IMR-90 (cell line): ENCODE measurements around the gene METTL8. TPM values are rescaled to one million over a fixed set of nuclear protein-coding genes. Genes with fewer than 3 reads are reported as not detected.

ENCODE experiments used
- ATAC-seq: fragments of 200-7000 bp; cut with Tn5 transposase; 2 replicates; pipeline ENCODE4 v1.9.1; 2020; ENCODE audit warnings: low read depth, mild to moderate bottlenecking, moderate library complexity
- BruUV-seq: library from RNA; stranded (reverse); fragments of 400-500 nt; replicated peaks from 2 replicates; lab custom pipeline; 2021; lab: Mats Ljungman, UMichigan
- CTCF ChIA-PET: fragments of 300-600 bp; formaldehyde crosslinking; extraction: SDS; loops from one replicate; lab custom pipeline; 2021; ENCODE audit warnings: antibody characterized with exemption; lab: Yijun Ruan, JAX
- POLR2A ChIA-PET: fragments of 300-600 bp; sonication (Branson Sonifier 250); formaldehyde crosslinking; loops from one replicate; lab custom pipeline; 2022; ENCODE audit warnings: antibody characterized with exemption; ENCODE audit not compliant: unreplicated experiment; lab: Charles Lee
- DNase-seq: peaks from one replicate; pipeline ENCODE4 v3.0.0; 2013
- H2AFZ ChIP-seq: replicated peaks from 2 replicates; pipeline ENCODE3; 2013; ENCODE audit warnings: low read length, mild to moderate bottlenecking; ENCODE audit not compliant: poor library complexity
- H2AK5ac ChIP-seq: 2 replicates; pipeline ENCODE4 v1.6.1; 2013; ENCODE audit warnings: low read depth, low read length, inconsistent platforms
- H2AK9ac ChIP-seq: replicated peaks from 2 replicates; pipeline ENCODE3; 2013; ENCODE audit warnings: mild to moderate bottlenecking, low read depth, low read length, moderate library complexity; ENCODE audit not compliant: poor library complexity
- H2BK120ac ChIP-seq: 2 replicates; pipeline ENCODE4 v1.6.1; 2013; ENCODE audit warnings: low read depth, low read length, inconsistent platforms
- H2BK15ac ChIP-seq: 3 replicates; pipeline ENCODE4 v1.6.1; 2013; ENCODE audit warnings: low read depth, low read length, inconsistent platforms
- H2BK20ac ChIP-seq: 2 replicates; pipeline ENCODE4 v1.6.1; 2013; ENCODE audit warnings: low read depth, mild to moderate bottlenecking, inconsistent platforms, low read length, moderate library complexity
- H2BK5ac ChIP-seq: 2 replicates; pipeline ENCODE4 v1.6.1; 2013; ENCODE audit warnings: mild to moderate bottlenecking, low read depth, low read length, inconsistent platforms; ENCODE audit not compliant: poor library complexity, severe bottlenecking
- H3K14ac ChIP-seq: replicated peaks from 2 replicates; pipeline ENCODE4 v1.6.1; 2013; ENCODE audit warnings: low read depth, low read length, inconsistent platforms
- H3K18ac ChIP-seq: 2 replicates; pipeline ENCODE4 v1.6.1; 2013; ENCODE audit warnings: low read depth, low read length, control low read depth
- H3K23ac ChIP-seq: 2 replicates; pipeline ENCODE4 v1.6.1; 2013; ENCODE audit warnings: low read depth, low read length, inconsistent platforms
- H3K27ac ChIP-seq: 2 replicates; pipeline ENCODE4 v1.5.1; 2013; ENCODE audit warnings: mild to moderate bottlenecking, control low read depth, low read length; ENCODE audit not compliant: insufficient read depth
- H3K27me3 ChIP-seq: 2 replicates; pipeline ENCODE4 v1.6.1; 2013; ENCODE audit warnings: low read length; ENCODE audit not compliant: control insufficient read depth, insufficient read depth
- H3K36me3 ChIP-seq: 2 replicates; pipeline ENCODE4 v1.6.1; 2013; ENCODE audit warnings: low read length, mixed read lengths; ENCODE audit not compliant: control insufficient read depth, insufficient read depth
- H3K4ac ChIP-seq: 2 replicates; pipeline ENCODE4 v1.6.1; 2013; ENCODE audit warnings: low read depth, low read length, inconsistent platforms
- H3K4me1 ChIP-seq: 2 replicates; pipeline ENCODE4 v1.6.1; 2013; ENCODE audit warnings: low read length, mixed read lengths; ENCODE audit not compliant: control insufficient read depth, insufficient read depth
- H3K4me2 ChIP-seq: 2 replicates; pipeline ENCODE4 v1.6.1; 2013; ENCODE audit warnings: low read depth, mild to moderate bottlenecking, control low read depth, low read length, moderate library complexity
- H3K4me3 ChIP-seq: 2 replicates; pipeline ENCODE4 v1.5.1; 2013; ENCODE audit warnings: low read depth, mild to moderate bottlenecking, control low read depth, low read length, moderate library complexity; ENCODE audit not compliant: insufficient read depth
- H3K56ac ChIP-seq: 2 replicates; pipeline ENCODE4 v1.6.1; 2013; ENCODE audit warnings: low read length, inconsistent platforms; ENCODE audit not compliant: insufficient read depth; ENCODE audit errors: extremely low read depth
- H3K79me1 ChIP-seq, 2 experiments: 2 replicates each; pipeline ENCODE4 v1.6.1; 2013; ENCODE audit warnings: low read length in 2 of 2, inconsistent platforms in 1 of 2, low read depth in 1 of 2
- H3K9ac ChIP-seq: 2 replicates; pipeline ENCODE4 v1.6.1; 2013; ENCODE audit warnings: low read depth, low read length, control low read depth
- H3K9me1 ChIP-seq: 2 replicates; pipeline ENCODE4 v1.6.1; 2013; ENCODE audit warnings: low read length, inconsistent platforms; ENCODE audit not compliant: insufficient read depth
- H3K9me3 ChIP-seq: 2 replicates; pipeline ENCODE4 v1.6.1; 2013; ENCODE audit warnings: low read length; ENCODE audit not compliant: control insufficient read depth, insufficient read depth
- H4K20me1 ChIP-seq: 2 replicates; pipeline ENCODE4 v1.6.1; 2013; ENCODE audit warnings: low read length, inconsistent platforms; ENCODE audit not compliant: insufficient read depth
- H4K5ac ChIP-seq: 2 replicates; pipeline ENCODE4 v1.6.1; 2013; ENCODE audit warnings: mild to moderate bottlenecking, low read depth, low read length, control low read depth
- H4K8ac ChIP-seq, 2 experiments: 2 replicates each; pipeline ENCODE4 v1.6.1; 2013; ENCODE audit warnings: low read depth in 2 of 2, low read length in 2 of 2, control low read depth in 1 of 2, inconsistent platforms in 1 of 2
- H4K91ac ChIP-seq: 2 replicates; pipeline ENCODE4 v1.6.1; 2013; ENCODE audit warnings: low read depth, low read length, inconsistent platforms; ENCODE audit not compliant: insufficient read depth
- BHLHE40 ChIP-seq: fragments of 150-350 bp; IDR thresholded peaks from 2 replicates; pipeline ENCODE4 v1.6.1; 2016; ENCODE audit warnings: mild to moderate bottlenecking, low read depth, low read length
- CEBPB ChIP-seq: IDR thresholded peaks from 2 replicates; pipeline ENCODE4 v1.6.1; 2012; ENCODE audit warnings: low read depth, low read length, improper control_type of control experiment
- CHD1 ChIP-seq: IDR thresholded peaks from 2 replicates; pipeline ENCODE4 v1.6.1; 2012; ENCODE audit warnings: low read depth, low read length, improper control_type of control experiment
- CTCF ChIP-seq: conservative IDR thresholded peaks from 2 replicates; pipeline ENCODE4 v1.5.1; 2012; ENCODE audit warnings: mild to moderate bottlenecking, low read depth, low read length, improper control_type of control experiment
- ELK1 ChIP-seq: fragments of 150-350 bp; IDR thresholded peaks from 2 replicates; pipeline ENCODE4 v1.6.1; 2016; ENCODE audit warnings: low read depth, mild to moderate bottlenecking, low read length, moderate library complexity, borderline replicate concordance
- FOS ChIP-seq: fragments of 150-350 bp; IDR thresholded peaks from 2 replicates; pipeline ENCODE4 v1.6.1; 2016; ENCODE audit warnings: low read depth, low read length
- MAFK ChIP-seq: IDR thresholded peaks from 2 replicates; pipeline ENCODE4 v1.6.1; 2012; ENCODE audit warnings: low read depth, low read length, improper control_type of control experiment
- MAZ ChIP-seq: IDR thresholded peaks from 2 replicates; pipeline ENCODE4 v1.6.1; 2012; ENCODE audit warnings: low read depth, mild to moderate bottlenecking, low read length, improper control_type of control experiment, moderate library complexity, borderline replicate concordance
- MXI1 ChIP-seq: IDR thresholded peaks from 2 replicates; pipeline ENCODE4 v1.6.1; 2012; ENCODE audit warnings: low read depth, mild to moderate bottlenecking, low read length, moderate library complexity, borderline replicate concordance
- NFE2L2 ChIP-seq: fragments of 150-350 bp; IDR thresholded peaks from 2 replicates; pipeline ENCODE4 v1.6.1; 2016; ENCODE audit warnings: low read depth, mild to moderate bottlenecking, low read length
- POLR2A ChIP-seq: IDR thresholded peaks from 2 replicates; pipeline ENCODE4 v1.6.1; 2012; ENCODE audit warnings: mild to moderate bottlenecking, low read depth, low read length
- RAD21 ChIP-seq: IDR thresholded peaks from 2 replicates; pipeline ENCODE4 v1.6.1; 2012; ENCODE audit warnings: low read length, improper control_type of control experiment
- RCOR1 ChIP-seq: IDR thresholded peaks from 2 replicates; pipeline ENCODE4 v1.6.1; 2012; ENCODE audit warnings: mild to moderate bottlenecking, low read length, improper control_type of control experiment; ENCODE audit not compliant: insufficient replicate concordance
- RFX5 ChIP-seq: IDR thresholded peaks from 2 replicates; pipeline ENCODE4 v1.8.0; 2012; ENCODE audit warnings: low read depth, mild to moderate bottlenecking, low read length, moderate library complexity
- SMC3 ChIP-seq: fragments of 150-350 bp; IDR thresholded peaks from 2 replicates; pipeline ENCODE4 v1.6.1; 2016; ENCODE audit warnings: low read depth, mild to moderate bottlenecking, antibody characterized with exemption, low read length, moderate library complexity
- USF2 ChIP-seq: fragments of 150-350 bp; IDR thresholded peaks from 2 replicates; pipeline ENCODE4 v1.6.1; 2017; ENCODE audit warnings: mild to moderate bottlenecking, antibody characterized with exemption, low read length, low read depth
- WGBS, 2 experiments: methylation state at CpG; one replicate each; pipeline versions ENCODE4 v1.1.5 to v1.1.7; 2013; ENCODE audit warnings: missing lambda C conversion rate in 2 of 2; ENCODE audit not compliant: insufficient read length in 1 of 2; ENCODE audit errors: extremely low coverage in 2 of 2; 5-methylcytosine and 5-hydroxymethylcytosine counted together
- dilution Hi-C: fragments of 300-500 bp; cut with HindIII; formaldehyde crosslinking; loops from one replicate; pipeline ENCODE4 v1.14.3; 2018; ENCODE audit warnings: low sequenced_read_pairs; ENCODE audit not compliant: unreplicated experiment
- in situ Hi-C: fragments of 300-500 bp; cut with MboI; formaldehyde crosslinking; loops from 3 replicates; pipeline ENCODE4 v1.14.3; 2019; ENCODE audit warnings: low sequenced_read_pairs, inconsistent platforms, mixed read lengths
- intact Hi-C: fragments of 100-400 bp; cut with micrococcal nuclease; formaldehyde crosslinking; loops from 2 replicates; pipeline ENCODE4 v1.10.0; 2022
- polyA plus RNA-seq, 3 experiments: library from polyadenylated mRNA; depleted of rRNA; stranded (reverse); fragments of >200 nt; gene quantifications; 2 replicates each; pipeline ENCODE4 v1.2.3, GENCODE V29; 2012; ENCODE audit warnings: low replicate concordance in 1 of 3
- total RNA-seq: library from RNA; depleted of rRNA; stranded (reverse); fragments of >200 nt; gene quantifications from 2 replicates; pipeline ENCODE4 v1.2.3, GENCODE V29; 2012

Gene METTL8
- total and polyA plus RNA-seq, 2 of the 4 experiments (the other 2 are of a cell fraction) = 6.9 to 10.6 TPM

GRCh38 chr2:171320208-171320621 lies 113.6 kb downstream of the METTL8 start:
- TF ChIP-seq RFX5 (no peak), RCOR1 (no peak), POLR2A (no peak), USF2 (no peak), NFE2L2 (no peak), MAFK (no peak), MXI1 (no peak), FOS (no peak), ELK1 (no peak), BHLHE40 (no peak), SMC3 (no peak), CTCF (no peak), MAZ (no peak), CHD1 (no peak), CEBPB (no peak), RAD21 (no peak)
- Histone ChIP-seq H3K4me2 (no peak overlapping the region), H2AK9ac (no peak overlapping the region), H3K4me1 (peaks cover 8% of the 10 kb centered on the region), H2BK120ac (no peak overlapping the region), H3K4me3 (no peak overlapping the region), H3K56ac (no peak overlapping the region), H3K4ac (no peak overlapping the region), H4K8ac (no peak overlapping the region), H3K18ac (no peak overlapping the region), H2BK15ac (no peak overlapping the region), H3K9me3 (no peaks in the 10 kb centered on the region), H2AFZ (no peak overlapping the region), H3K23ac (no peak overlapping the region), H3K14ac (no peak overlapping the region), H2BK20ac (no peak overlapping the region), H3K79me1 (no peaks in the 10 kb centered on the region), H3K9ac (no peak overlapping the region), H4K20me1 (no peaks in the 10 kb centered on the region), H4K91ac (no peak overlapping the region), H3K9me1 (no peaks in the 10 kb centered on the region; the same call in 1 of the 2 replicates), H3K36me3 (no peaks in the 10 kb centered on the region), H4K5ac (no peak overlapping the region), H2BK5ac (no peak overlapping the region), H3K27me3 (no peaks in the 10 kb centered on the region), H3K27ac (no peak overlapping the region), H2AK5ac (no peak overlapping the region)
- intact Hi-C loops (no loop called here), in situ Hi-C loops (no loop called here), dilution Hi-C loops (no loop called here)
- CTCF ChIA-PET = interaction anchor here (1.4 kb wide), 1 partner anchor 13 kb away, joined by 4 read pairs; no protein-coding TSS in a partner anchor
- POLR2A ChIA-PET = no interaction called here
- ATAC-seq = no peak
- no peak for DNase-seq
- no TSS peak for BruUV-seq
- WGBS, 2 experiments = 100% methylated on average over 1 of the region's 5 CpGs; no CpG with 5 or more reads in 1 of the 2 experiments
